ENCODE results near the gene PNMT. TPM values are rescaled to one million over a fixed set of nuclear protein-coding genes. Genes with fewer than 3 reads are reported as not detected.

Gene PNMT
- total RNA-seq, 1 donor from 2014 or later = 0.22 TPM

- H3K4me1 Mint-ChIP-seq (ENCODE audit: low read depth) = peaks cover 29% of the 10 kb centered on the region
- DNase-seq (ENCODE audit: low spot score) = no peak
Measured at GRCh38 chr17:39670746-39671145, 2.5 kb downstream of the PNMT start.

GRCh38 chr17:39671651-39672521 is 3.6 kb downstream of the PNMT start:
- Mint-ChIP-seq H3K27ac (ENCODE audit: unreplicated experiment) (no peak overlapping the region), H3K36me3 (ENCODE audit: low read depth) (no peaks in the 10 kb centered on the region), H3K4me1 (ENCODE audit: low read depth) (peaks cover 28% of the 10 kb centered on the region), H3K4me3 (ENCODE audit: unreplicated experiment) (no peak overlapping the region), H3K9me3 (ENCODE audit: low read depth) (no peaks in the 10 kb centered on the region), H3K27me3 (ENCODE audit: low read depth) (peaks cover 18% of the 10 kb centered on the region)
- DNase-seq (ENCODE audit: low spot score) = no peak
- TF ChIP-seq, protein P1, sequence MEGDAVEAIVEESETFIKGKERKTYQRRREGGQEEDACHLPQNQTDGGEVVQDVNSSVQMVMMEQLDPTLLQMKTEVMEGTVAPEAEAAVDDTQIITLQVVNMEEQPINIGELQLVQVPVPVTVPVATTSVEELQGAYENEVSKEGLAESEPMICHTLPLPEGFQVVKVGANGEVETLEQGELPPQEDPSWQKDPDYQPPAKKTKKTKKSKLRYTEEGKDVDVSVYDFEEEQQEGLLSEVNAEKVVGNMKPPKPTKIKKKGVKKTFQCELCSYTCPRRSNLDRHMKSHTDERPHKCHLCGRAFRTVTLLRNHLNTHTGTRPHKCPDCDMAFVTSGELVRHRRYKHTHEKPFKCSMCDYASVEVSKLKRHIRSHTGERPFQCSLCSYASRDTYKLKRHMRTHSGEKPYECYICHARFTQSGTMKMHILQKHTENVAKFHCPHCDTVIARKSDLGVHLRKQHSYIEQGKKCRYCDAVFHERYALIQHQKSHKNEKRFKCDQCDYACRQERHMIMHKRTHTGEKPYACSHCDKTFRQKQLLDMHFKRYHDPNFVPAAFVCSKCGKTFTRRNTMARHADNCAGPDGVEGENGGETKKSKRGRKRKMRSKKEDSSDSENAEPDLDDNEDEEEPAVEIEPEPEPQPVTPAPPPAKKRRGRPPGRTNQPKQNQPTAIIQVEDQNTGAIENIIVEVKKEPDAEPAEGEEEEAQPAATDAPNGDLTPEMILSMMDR (IDR thresholded peaks at IDR 0.05) = peak; percentile 83

More at GRCh38 chr17:39670746-39671145, 2.5 kb downstream of the PNMT start:
- Mint-ChIP-seq H3K36me3 (ENCODE audit: low read depth) (no peaks in the 10 kb centered on the region), H3K4me3 (ENCODE audit: unreplicated experiment) (no peak overlapping the region), H3K9me3 (ENCODE audit: low read depth) (no peaks in the 10 kb centered on the region), H3K27me3 (ENCODE audit: low read depth) (peaks cover 19% of the 10 kb centered on the region), H3K27ac (ENCODE audit: unreplicated experiment) (no peak overlapping the region)
- TF ChIP-seq, protein P1 (IDR thresholded peaks at IDR 0.05) = no peak

- no peaks in the 10 kb centered on the region for H3K9me3 Mint-ChIP-seq (ENCODE audit: low read depth)
- H3K27me3 Mint-ChIP-seq (ENCODE audit: low read depth) = peaks cover 16% of the 10 kb centered on the region
- no peaks in the 10 kb centered on the region for H3K36me3 Mint-ChIP-seq (ENCODE audit: low read depth)
- TF ChIP-seq, protein P1 (IDR thresholded peaks at IDR 0.05) = peak; percentile 48
- H3K27ac Mint-ChIP-seq (ENCODE audit: unreplicated experiment) = no peak overlapping the region
- no peak for DNase-seq (ENCODE audit: low spot score)
- H3K4me1 Mint-ChIP-seq (ENCODE audit: low read depth) = peaks cover 34% of the 10 kb centered on the region
- no peak overlapping the region for H3K4me3 Mint-ChIP-seq (ENCODE audit: unreplicated experiment)
Measured at GRCh38 chr17:39672522-39673334, 4.5 kb downstream of the PNMT start.

DNA sequence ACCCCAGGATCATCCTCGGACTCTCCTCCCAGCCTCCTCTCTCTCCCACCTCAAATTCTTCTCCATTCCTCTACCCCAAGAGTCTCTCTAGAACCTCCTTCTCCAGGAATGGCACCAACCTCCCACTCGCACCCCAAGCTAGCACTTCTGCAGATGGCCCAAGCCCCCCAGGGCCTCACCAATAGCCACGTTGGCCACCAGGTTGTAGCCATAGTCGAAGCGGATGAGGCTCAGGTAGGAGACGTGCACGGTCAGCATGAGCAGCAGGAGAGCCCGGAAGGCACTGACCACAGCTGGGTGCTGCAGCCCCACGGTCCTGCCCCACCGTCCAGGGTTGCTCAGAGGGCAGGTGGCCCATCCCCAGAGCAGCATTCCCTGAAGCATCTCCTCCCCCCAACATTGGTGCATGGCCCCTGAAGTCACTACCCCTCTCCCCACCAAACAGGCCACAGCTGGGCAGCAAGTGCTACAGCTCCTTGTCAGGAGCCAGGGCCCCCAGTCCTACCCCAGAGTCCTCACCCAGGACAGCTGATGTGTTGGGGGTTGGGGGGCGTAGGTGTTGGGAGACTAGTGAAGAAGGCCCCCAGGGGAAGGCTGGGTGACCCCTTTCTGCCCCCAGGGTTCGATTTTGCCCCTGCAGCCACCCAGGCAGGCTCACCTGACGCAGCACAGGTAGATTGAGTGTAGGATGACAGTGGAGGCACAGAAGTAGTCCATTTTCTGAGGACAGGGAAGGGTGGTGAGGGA is 5.3 kb downstream of the PNMT start:
- DNase-seq (ENCODE audit: low spot score) = no peak
- H3K36me3 Mint-ChIP-seq (ENCODE audit: low read depth) = no peaks in the 10 kb centered on the region
- peaks cover 15% of the 10 kb centered on the region for H3K27me3 Mint-ChIP-seq (ENCODE audit: low read depth)
- H3K4me3 Mint-ChIP-seq (ENCODE audit: unreplicated experiment) = no peak overlapping the region
- no peaks in the 10 kb centered on the region for H3K9me3 Mint-ChIP-seq (ENCODE audit: low read depth)
- TF ChIP-seq, protein P1 (IDR thresholded peaks at IDR 0.05) = no peak
- no peak overlapping the region for H3K27ac Mint-ChIP-seq (ENCODE audit: unreplicated experiment)
- H3K4me1 Mint-ChIP-seq (ENCODE audit: low read depth) = peaks cover 40% of the 10 kb centered on the region

- TF ChIP-seq, protein P1 (IDR thresholded peaks at IDR 0.05) = no peak
- Mint-ChIP-seq H3K4me3 (ENCODE audit: unreplicated experiment) (no peak overlapping the region), H3K36me3 (ENCODE audit: low read depth) (no peaks in the 10 kb centered on the region), H3K9me3 (ENCODE audit: low read depth) (no peaks in the 10 kb centered on the region), H3K27ac (ENCODE audit: unreplicated experiment) (no peak overlapping the region), H3K27me3 (ENCODE audit: low read depth) (peaks cover 12% of the 10 kb centered on the region), H3K4me1 (ENCODE audit: low read depth) (peaks cover 42% of the 10 kb centered on the region)
- no peak for DNase-seq (ENCODE audit: low spot score)
Measured at GRCh38 chr17:39674179-39674578, 5.9 kb downstream of the PNMT start.
